Measurements from ENCODE around the gene FOXO1. TPM values are rescaled to one million over a fixed set of nuclear protein-coding genes. Genes with fewer than 3 reads are reported as not detected.

FOXO1 gene
- total RNA-seq, 1 donor from 2014 or later, result 31.7 TPM

DNA sequence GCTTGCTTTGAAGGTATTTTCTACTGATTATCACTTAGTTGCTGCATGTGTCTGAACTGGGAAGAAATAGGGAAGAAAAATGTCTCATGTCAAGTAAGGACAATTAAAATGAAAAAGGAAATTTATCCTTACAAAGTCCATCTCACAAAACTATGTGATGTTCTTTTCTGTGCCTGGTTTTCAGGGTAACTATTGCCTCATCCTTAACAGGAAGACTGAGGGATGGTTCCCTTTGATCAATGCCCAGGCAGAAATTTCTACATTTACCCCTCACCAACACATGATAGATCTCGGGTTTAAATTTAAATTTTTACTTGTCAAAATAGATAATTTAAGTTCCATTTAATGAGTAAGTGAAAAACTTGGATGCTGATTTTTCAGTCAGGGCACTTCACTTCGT, 3.9 kb upstream of the FOXO1 start:
- no peak for DNase-seq (ENCODE audit: low spot score in 2 of 2, unreplicated experiment in 2 of 2)
- Mint-ChIP-seq H3K9me3 (no peaks in the 10 kb centered on the region), H3K27me3 (ENCODE audit: low read depth) (no peaks in the 10 kb centered on the region), H3K4me3 (no peak overlapping the region), H3K4me1 (peaks cover 36% of the 10 kb centered on the region), H3K36me3 (no peaks in the 10 kb centered on the region), H3K27ac (no peak overlapping the region)
- TF ChIP-seq, protein P1, sequence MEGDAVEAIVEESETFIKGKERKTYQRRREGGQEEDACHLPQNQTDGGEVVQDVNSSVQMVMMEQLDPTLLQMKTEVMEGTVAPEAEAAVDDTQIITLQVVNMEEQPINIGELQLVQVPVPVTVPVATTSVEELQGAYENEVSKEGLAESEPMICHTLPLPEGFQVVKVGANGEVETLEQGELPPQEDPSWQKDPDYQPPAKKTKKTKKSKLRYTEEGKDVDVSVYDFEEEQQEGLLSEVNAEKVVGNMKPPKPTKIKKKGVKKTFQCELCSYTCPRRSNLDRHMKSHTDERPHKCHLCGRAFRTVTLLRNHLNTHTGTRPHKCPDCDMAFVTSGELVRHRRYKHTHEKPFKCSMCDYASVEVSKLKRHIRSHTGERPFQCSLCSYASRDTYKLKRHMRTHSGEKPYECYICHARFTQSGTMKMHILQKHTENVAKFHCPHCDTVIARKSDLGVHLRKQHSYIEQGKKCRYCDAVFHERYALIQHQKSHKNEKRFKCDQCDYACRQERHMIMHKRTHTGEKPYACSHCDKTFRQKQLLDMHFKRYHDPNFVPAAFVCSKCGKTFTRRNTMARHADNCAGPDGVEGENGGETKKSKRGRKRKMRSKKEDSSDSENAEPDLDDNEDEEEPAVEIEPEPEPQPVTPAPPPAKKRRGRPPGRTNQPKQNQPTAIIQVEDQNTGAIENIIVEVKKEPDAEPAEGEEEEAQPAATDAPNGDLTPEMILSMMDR (IDR thresholded peaks at IDR 0.05; ENCODE audit: unreplicated experiment), result no peak

DNA sequence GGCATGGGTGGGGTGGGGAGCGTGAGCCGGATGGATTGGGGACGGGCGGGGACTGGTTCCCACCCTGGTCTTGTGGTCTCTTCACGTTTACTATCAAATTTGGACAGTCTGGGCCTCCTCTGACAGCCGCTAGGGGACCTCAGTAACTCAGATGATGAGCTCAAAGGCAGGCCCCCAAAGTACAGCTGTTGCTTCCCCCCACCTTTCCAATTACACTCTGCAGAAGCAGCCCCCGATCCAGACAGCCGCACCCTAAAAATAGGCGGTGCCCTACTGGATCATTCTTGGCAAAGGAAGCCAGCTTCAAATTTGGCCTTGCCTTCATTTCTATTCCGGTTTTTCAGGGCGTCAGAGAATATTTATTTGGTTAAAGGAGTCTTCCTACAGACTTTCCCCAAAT, 1.9 kb upstream of the FOXO1 start:
- Mint-ChIP-seq H3K4me3 (peak overlapping the region; percentile 84), H3K27me3 (ENCODE audit: low read depth) (no peaks in the 10 kb centered on the region), H3K36me3 (no peaks in the 10 kb centered on the region), H3K27ac (no peak overlapping the region), H3K4me1 (peaks cover 43% of the 10 kb centered on the region), H3K9me3 (no peaks in the 10 kb centered on the region)
- DNase-seq (ENCODE audit: low spot score in 2 of 2, unreplicated experiment in 2 of 2), result no peak
- TF ChIP-seq, protein P1 (IDR thresholded peaks at IDR 0.05; ENCODE audit: unreplicated experiment), result no peak

DNA sequence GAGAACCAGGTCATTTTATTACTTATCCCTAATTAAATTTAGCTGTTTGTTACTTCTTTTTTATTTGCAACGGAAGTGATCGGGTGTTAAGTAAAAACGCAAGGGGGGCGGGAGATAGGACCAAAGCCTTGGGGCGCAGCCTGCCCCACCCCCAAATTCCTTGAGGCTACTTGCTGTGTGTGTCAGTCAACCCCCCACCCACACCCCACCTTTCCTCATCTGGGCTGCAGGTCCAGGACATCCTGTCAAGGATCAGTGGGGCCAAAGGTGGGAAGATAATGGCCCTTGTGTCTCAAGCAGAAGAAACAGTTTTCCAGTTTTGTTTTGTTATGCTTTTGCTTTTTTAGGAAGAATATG, 1.2 kb upstream of the FOXO1 start:
- Mint-ChIP-seq H3K4me1 (peaks cover 41% of the 10 kb centered on the region), H3K27ac (peak overlapping the region; percentile 71), H3K27me3 (ENCODE audit: low read depth) (no peaks in the 10 kb centered on the region), H3K36me3 (no peaks in the 10 kb centered on the region), H3K4me3 (peak overlapping the region; percentile 84), H3K9me3 (no peaks in the 10 kb centered on the region)
- no peak for DNase-seq (ENCODE audit: low spot score in 2 of 2, unreplicated experiment in 2 of 2)
- TF ChIP-seq, protein P1 (IDR thresholded peaks at IDR 0.05; ENCODE audit: unreplicated experiment), result no peak

DNA sequence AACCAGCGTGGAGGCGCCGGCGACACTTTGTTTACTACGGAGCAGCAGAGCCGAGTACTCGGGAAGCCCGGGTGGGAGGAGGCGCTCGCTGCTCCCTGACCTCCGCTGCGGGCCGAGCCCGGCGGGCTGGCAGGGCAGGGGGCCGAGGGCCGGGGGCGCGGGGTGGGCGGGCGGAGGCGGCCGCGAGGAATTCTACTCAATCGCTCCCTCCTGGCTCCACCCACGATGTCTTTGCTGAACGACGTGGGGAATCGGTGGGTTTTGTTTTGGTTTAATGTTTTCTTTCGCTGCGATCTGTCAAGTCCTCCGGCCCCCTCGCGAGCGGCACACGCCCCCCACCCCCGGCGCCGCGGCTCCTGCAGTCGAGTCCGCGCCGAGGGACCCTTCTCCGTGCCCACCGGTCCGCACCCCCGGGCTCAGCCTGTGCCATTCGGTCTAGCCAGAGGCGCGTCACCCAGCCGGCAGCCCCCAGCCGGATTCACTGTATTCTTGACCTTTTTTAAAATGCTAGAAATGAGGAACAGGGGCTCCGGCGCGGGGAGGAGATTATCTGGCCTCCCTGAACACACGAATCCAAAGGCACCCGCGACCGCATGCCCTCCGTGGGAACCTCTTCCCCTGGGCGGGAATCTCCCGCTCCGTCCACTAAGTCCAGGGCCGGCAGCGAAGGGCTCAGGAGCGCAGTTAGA, 636 bp upstream of the FOXO1 start:
- Mint-ChIP-seq H3K4me1 (peaks cover 41% of the 10 kb centered on the region), H3K9me3 (no peaks in the 10 kb centered on the region), H3K36me3 (no peaks in the 10 kb centered on the region), H3K4me3 (peak overlapping the region; percentile 84), H3K27me3 (ENCODE audit: low read depth) (no peaks in the 10 kb centered on the region), H3K27ac (peak overlapping the region; percentile 71)
- TF ChIP-seq, protein P1 (IDR thresholded peaks at IDR 0.05; ENCODE audit: unreplicated experiment), result no peak
- DNase-seq (ENCODE audit: low spot score in 2 of 2, unreplicated experiment in 2 of 2), result peak; percentile 33 to 47

DNA sequence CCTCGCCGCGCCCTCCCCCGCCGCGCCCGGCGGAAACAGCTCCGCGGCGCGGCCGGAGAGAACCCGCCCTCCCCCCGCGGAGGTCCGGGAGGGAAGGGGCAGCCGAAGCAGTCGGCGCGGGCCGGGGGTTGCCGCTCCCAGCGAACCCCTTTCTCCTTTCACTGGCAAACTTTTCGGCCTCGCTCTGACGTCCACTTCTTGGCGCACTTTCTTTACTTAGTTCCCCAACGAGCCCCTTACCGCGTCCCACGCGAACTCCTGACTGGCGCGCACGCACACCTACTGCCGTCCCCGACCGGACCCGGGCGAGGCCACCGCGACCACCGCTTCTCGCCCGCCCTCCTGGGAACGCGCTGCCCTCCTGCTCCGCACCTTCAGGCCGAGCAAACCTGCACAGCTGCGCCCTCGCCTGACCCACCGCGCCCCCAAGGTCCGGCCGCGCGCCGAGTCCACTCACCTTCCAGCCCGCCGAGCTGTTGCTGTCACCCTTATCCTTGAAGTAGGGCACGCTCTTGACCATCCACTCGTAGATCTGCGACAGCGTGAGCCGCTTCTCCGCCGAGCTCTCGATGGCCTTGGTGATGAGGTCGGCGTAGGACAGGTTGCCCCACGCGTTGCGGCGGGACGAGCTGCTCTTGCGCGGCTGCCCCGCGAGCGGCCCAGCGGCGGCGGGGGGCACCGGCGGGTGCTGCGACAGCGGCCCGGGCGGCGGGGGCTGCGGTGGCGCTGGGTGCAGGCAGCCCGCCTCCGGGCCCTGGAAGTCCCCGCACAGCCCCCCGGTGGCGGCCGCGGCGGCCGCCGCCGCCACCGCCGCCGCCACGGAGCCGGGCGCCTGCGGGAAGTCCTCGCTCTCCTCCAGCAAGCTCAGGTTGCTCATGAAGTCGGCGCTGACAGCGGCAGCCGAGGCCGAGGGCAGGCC, 1.1 kb downstream of the FOXO1 start:
- TF ChIP-seq, protein P1 (IDR thresholded peaks at IDR 0.05; ENCODE audit: unreplicated experiment), result no peak
- peak; percentile 27 to 61 for DNase-seq (ENCODE audit: low spot score in 2 of 2, unreplicated experiment in 2 of 2)
- H3K9me3 Mint-ChIP-seq, result no peaks in the 10 kb centered on the region
- H3K27ac Mint-ChIP-seq, result peak overlapping the region; percentile 90
- H3K27me3 Mint-ChIP-seq (ENCODE audit: low read depth), result no peaks in the 10 kb centered on the region
- H3K36me3 Mint-ChIP-seq, result no peaks in the 10 kb centered on the region
- H3K4me3 Mint-ChIP-seq, result peak overlapping the region; percentile 86
- H3K4me1 Mint-ChIP-seq, result peaks cover 43% of the 10 kb centered on the region
